ENCODE results near the gene LRRN3.

Gene LRRN3

DNA sequence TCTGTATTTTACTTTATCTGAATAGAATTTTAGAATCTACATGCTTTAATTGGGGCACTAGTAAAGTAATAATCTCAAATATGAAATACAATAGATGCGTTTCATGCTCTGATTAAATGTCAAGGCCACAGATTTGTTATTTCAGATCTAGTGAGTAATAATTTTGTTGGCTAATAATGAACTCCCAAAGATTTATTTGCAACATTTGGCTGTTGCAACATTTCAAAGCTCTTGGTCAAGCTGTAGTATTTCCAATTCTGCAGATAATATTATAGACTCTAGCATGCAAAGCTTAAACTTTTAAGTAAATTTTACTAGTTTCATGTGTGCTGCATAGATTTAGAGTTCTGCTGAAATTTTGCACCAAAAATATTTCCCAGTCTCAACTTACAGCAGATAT lies 16.7 kb downstream of the LRRN3 start:
- DNase-seq = no peak

- DNase-seq = peak; percentile 12
Observed at GRCh38 chr7:111108000-111108399, 17.1 kb downstream of the LRRN3 start.

DNA sequence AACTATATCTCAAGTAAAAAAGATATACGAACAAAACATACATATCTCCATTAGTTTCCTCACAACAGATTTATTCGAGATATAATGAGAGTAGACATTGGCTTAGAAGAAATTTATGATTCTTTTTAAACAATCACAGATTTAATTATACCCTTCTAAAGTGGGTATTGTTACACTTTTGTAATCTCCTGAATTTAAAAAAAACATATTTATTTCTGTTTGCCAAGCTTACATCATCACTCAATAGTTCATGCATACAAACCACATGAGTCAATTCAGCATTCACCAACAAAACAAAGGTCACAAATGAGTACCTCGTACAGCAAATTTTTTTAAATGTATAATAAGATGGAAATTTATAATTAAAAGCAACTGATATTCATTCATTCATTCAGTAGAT lies 17.6 kb downstream of the LRRN3 start:
- DNase-seq = no peak

DNA sequence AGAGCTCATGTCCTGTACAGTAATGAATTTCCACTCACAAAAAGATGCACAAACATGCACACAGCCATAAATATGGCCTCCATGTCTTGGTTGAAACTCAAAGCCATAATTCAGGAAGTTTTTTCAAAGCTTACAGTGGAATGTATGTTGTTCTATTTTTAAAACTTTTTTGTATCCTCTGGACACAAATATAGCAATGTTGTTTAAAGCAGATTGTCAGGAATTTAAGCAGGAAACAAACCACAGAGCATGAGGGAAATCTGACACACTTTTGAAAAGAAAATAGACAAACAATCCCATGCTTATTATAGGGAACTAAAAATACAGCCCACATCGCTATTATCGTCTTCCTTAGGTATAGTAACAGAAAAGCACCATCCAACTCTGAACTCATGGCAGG lies 21.5 kb downstream of the LRRN3 start:
- DNase-seq = no peak

DNA sequence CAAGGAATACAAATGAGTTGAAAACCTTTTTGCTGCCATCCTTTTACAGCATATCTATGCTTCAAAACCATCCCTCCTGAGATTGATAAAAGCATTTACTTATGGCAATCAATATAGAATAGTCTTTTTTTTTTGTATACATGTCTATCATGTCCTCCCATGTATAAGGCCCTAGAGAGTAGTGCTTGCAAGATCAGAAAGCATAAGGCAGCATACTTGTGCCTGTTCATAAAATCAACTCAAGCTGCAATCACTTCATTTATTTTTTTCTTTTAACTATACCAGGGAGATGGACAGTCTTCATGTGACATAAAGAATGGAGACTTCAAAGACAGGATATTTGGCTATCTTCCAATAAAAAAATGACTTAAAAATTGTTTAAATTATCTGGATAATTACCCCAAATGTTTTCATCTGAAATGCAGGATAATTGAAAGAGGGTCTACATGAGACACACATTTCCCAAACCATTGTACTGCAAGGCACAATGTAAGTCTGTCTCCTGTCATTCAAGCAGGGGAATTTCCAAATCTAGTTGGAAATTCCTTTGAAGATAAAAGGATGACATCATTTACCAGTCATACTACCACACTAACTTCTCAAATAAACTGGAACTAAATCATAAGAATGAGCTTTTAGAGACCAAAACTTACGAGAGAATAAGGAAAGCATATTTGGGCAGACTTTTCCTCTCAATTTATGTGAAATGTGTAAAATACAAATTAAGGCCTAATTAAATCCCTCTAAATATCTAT lies 22.5 kb downstream of the LRRN3 start:
- no peak for DNase-seq

GRCh38 chr7:111115966-111116365 lies 25.0 kb downstream of the LRRN3 start:
- no peak for DNase-seq

DNA sequence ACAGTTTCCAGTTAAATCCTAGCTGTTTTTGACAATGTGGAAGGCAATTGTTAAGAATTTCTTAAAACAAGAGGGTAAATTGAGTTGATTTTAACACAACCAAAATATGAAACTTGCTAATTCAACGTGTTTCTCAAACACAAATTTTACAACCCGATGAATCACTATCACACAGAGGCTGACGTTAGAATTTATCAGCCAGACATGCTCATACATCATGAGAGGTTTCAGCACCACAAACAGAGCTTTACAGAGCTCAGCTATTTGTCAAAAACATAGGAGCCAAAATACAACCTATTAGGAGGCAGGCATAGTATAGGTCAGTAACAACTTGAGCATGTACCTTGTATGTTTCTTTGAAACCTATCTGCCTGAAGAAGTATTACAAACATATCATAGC lies 36.1 kb downstream of the LRRN3 start:
- DNase-seq = no peak

- DNase-seq = no peak
Observed at GRCh38 chr7:111129435-111129834, 38.5 kb downstream of the LRRN3 start.

DNA sequence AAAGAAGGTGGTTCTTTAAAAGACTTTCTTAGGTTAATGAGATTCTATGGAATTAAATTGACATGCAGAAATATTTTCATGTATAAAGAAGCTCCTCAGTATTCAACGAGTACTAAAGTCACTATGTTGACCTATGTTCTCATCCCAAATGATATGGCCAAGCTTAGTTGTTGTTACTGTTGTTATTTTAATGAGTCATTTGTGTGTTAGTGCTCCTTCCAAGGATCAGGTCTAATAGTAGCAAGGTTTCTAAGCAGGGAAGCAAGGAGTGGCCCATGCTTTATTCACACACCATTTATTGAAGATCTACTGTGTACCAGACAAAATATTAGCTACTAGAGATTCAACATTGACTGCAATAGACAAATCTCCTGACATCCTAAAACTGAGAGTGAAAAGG lies 41.9 kb downstream of the LRRN3 start:
- DNase-seq = no peak

GRCh38 chr7:111137296-111138192 lies 46.6 kb downstream of the LRRN3 start:
- no peak for DNase-seq

GRCh38 chr7:111138193-111138569 lies 47.3 kb downstream of the LRRN3 start:
- no peak for DNase-seq

- no peak for DNase-seq
Observed at GRCh38 chr7:111138586-111138985, 47.7 kb downstream of the LRRN3 start.

GRCh38 chr7:111140091-111140865 lies 49.4 kb downstream of the LRRN3 start:
- DNase-seq = no peak

DNA sequence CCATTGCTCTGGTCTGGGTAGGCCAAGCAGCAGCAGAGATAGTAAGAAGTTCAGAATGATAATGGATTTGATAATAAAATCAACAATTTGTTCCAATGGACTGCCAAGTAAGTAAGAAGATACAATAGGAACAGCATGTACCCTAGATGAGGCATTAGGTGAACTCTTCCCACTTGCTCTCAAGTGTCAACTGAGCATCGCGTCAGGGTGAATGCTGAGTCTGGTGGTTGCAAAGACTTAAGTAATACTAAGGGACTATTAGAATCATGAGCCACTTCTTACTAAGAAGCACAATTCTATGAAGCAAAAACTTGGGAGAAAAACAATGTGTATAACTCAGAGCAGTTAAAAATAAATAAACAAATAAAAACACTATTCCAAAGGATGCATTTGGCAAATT lies 54.5 kb downstream of the LRRN3 start:
- DNase-seq = no peak

DNA sequence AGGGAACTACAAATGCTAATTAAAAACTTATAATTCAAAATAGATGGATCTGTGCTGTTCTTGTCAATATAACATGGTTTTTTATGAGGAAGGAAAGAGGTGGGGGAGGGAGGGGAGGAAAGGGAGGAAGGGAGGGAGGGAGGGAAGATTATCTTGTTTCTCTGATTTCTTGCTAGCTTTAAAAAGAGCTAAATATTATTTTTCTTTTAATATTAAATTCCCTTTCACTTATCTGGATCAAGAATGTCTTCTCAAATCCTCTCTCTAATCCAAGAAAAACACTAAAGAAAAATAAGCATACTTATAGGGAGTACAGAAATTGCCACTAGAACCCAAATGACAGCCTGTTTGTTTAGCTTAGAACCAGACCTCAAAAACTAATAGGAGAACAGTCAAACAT lies 55.2 kb downstream of the LRRN3 start:
- DNase-seq = no peak

GRCh38 chr7:111147708-111148533 lies 57.0 kb downstream of the LRRN3 start:
- no peak for DNase-seq

DNA sequence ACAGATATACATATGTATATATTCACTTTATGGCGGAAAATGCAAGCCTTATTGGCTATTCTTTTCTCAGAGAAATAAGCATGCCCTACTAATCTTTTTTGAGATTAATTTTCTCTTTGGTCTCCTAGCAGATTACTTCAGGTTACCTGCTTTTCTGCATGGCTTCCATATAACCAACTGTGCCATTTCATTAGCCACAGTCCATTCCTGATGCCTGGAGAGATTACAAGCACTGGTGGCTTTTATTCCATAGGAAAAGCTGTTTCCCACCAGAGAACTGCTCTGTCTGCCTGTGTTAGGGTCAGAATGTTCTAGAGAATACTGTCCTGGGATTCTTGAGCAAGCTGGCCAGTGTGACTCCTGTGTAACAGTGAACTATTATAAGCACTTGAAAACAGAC lies 59.8 kb downstream of the LRRN3 start:
- DNase-seq = no peak

DNA sequence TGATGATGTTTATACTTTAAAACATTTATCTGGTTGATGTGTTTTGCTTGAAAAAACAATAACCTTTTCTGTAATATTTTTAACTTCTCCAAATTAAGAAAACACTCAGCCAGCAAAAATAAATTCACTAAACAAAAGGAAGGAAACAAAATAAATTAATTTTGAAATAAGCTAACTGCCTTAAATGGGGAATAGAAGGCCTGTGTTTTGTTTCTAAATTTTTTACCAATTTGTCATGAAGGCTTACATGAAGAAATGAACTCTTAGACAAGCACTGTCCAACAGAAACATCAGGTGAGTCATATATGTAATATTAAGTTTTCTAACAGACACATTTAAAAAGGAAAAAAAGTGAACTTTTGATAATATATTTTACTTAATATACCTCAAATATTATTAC lies 68.5 kb downstream of the LRRN3 start:
- no peak for DNase-seq

DNA sequence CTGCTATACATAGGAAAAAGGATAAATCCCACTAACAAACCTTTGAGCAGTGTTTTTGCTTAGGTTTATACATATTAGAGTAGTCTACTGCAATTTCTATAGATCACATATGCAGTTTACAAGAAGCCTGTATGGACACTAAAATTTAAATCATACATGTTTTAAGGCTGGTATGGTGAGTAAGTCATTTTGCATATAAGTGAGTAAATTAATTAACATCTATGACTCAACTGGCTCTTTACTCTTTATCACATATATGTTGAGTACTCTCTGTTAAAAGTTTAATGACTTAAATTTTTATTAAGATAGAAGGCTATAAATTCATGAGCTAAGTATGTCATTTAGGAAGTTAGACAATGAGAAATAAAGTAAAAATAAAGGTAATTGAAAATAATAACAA lies 69.4 kb downstream of the LRRN3 start:
- no peak for DNase-seq

DNA sequence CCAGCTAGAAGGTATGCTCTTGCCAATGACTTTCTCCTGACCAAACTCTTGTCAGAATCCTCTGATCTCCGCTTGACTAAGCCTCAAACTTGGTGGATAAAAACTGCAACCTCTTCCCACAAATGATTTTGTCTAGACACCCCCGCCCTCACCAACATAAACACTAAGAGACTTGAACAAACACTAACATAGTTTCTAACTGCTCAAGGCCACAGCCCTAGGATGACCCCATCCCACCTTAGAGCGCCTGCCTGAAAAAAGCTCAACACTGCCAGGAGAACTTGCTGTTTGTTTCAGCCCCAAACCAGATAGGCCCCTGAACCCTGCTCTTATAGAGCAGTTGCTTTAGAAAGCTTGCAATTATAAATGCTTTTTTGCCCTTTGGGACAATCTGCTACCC lies 71.8 kb downstream of the LRRN3 start:
- DNase-seq = no peak

GRCh38 chr7:111164442-111164841 lies 73.5 kb downstream of the LRRN3 start:
- no peak for DNase-seq

- peak; percentile 87 for DNase-seq
Observed at GRCh38 chr7:111168182-111168581, 77.3 kb downstream of the LRRN3 start.
